UCSD-AML1 (cell line): Measurements from ENCODE around the gene RFPL3.
"Not testable (repeated sequence)": the region's sequence is repeated elsewhere in the genome, so short reads cannot be mapped to it uniquely, and the experiment has no call there.

Source experiments
- DNase-seq: peaks from one replicate; lab custom pipeline; 2025; ENCODE audit not compliant: unreplicated experiment; lab: John Stamatoyannopoulos, UW

RFPL3 gene

DNA sequence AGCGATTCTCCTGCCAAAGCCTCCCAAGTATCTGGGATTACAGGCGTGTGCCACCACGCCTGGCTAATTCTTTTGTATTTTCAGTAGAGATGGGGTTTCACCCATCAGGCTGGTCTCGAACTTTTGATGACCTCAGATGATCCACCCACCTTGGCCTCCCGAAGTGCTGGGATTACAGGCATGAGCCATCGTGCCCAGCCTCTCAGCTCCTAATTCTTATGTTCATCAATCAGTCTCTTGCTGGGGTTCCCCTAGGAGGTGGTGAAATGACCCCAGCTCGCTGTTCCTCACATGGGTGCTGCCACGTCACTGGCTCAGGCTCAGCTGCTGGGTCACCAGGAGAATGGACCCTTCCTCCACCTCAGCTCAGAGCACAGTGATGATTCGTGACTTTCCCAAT, at the start of gene RFPL3:
RFPL3 (plus strand) TSS at position 301 of the 400 bp plus-strand sequence. CDS start 205 bp downstream, outside the sequence.
- DNase-seq: not testable (repeated sequence)

DNA sequence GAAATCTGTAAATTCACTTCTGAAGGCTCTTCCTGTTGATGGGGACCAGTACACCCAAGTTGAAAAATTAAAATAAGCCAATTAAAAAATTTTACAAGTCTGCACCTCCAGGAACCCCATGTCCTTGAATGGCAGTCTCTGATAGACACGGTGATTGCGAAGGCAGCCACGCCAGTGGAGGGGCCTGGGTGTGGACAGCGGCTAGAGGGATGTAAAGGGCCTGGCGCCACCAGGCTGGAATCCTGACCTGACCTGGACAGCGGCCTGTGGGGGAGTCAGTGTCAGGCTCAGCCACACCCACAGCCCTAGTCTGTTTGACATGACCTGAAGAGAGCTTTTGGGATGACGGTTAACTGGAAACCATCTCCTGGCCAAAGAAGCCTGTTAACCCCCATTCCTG, 49.5 kb upstream of the RFPL3 start:
- no peak for DNase-seq

DNA sequence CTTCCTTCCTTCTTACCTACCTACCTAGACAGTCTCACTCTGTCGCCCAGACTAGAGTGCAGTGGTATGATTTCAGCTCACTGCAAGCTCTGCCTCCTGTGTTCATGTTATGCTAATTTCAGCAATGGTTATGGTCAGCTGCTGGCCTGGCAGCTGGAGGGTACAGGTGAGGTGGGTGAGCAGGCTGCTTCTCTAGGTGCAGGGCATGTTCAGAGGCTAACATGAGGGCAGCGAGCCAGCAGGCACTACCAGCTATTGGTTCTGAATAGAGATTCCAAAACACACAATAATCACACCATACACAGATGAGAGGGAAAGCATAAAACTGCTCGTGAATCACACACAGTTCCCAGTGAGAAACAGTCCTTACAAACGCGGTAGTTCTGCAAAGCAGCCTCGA, 48.7 kb upstream of the RFPL3 start:
- DNase-seq: no peak

DNA sequence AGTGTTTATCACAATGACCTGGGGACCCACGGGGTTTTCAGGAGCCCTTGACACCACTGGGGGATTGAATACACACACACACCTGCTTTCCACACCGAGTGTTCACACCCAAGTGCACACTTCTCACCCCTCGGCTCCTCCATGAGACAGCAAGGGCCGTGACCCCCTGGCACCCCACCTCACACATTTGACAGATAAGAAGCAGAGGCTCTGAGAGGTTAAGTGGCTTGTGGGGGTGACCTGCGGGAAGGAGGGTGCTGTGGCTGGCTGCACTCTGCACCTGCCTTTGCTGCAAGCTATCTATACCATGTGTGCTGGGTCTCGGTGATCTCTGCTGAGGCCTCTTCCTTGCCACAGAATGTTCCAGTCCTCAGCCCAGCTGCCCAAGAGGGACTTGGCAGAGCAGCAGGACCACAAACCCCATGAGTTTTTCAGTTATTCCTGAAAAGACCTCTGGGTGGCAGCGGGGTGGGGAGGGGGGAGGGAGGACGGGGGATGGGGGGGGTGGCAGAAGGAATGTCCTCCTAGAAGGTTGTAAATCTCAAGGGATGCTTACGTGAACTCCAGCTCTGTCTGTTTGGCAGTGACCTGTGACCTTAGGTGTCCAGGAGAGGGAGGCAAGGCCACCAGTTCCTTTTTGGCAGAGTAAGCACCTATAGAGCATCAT, 47.9 kb upstream of the RFPL3 start:
- DNase-seq: no peak

DNA sequence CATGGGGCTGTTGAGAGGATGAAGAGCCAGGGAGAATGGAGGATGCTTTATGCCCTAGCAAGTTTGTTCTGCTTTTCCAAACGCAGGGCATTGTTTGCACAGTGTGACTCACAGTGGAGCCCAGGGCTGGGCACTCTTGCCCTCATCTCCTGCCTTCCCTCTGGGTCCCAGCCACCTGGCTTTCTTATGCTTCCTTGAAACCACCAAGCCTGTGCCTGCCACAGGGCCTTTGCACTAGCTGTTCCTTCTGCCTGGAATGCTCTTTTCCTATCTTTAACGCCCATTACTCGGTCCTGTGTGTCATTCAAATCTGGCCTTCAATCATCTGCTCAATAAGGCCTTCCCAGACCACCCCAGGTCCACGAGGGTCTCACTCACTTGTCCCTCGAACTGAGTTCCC, 46.9 kb upstream of the RFPL3 start:
- no peak for DNase-seq

DNA sequence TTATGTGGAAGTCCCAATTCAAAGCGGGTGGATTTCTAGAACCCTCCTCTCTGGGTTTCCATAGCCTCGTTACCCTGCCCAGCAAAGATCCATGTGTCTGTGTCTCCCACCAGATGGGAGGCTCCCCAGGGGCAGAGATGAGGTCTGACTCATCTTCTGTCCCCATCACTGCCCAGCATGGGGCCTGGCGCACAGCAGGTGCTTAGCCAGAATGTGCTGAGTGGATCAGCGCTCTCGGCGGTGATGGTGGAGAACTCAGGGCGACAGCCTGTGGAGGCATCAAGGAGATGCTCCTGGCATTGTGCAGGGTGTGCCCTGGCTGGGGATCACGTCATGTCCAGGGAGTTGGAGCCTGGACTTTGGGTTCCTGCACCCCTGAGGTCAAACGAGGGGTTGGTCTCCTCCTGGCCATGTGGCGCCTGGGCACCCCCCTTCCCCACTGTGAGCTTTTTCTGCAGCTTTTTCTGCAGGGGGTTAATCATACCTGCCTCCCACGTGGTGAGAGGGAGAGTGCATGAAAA, 46.1 kb upstream of the RFPL3 start:
- no peak for DNase-seq

DNA sequence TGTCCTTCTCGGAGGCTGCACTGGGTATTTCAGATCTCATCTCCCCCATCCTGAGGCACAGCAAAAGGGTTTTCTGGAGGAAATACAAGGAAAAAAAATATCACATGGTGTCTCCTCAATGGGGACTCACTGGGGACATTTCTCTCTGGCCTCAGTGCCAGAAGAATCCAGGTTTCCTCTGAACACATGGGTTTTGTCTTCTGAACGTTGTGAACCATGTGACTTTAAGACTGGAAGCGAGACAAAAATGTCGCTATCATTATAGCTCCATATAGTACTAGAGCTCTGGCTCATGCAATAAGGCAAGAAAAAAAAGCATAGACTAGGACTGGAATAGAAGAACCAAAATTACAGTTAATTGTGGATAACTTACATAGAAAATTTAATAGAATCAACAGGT, 44.9 kb upstream of the RFPL3 start:
- no peak for DNase-seq

DNA sequence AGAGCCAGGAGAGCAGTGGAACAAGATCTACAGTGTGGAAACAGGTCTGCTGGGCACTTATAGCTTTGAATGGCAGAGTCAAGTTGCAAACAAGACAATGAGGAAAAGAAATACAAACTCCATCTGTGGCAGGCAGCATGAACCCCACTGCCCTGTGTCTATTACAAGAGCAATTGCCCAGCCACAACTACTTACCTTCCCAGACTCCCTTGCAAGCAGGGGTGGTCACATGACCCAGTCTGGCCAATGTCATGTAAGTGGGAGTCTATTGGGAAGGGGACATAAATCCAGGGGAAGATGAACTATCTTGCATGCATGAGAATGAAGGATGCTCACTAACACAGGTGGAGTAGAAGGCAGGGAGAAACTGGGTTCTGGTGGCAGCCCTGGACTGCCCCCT, 44.1 kb upstream of the RFPL3 start:
- DNase-seq: no peak

DNA sequence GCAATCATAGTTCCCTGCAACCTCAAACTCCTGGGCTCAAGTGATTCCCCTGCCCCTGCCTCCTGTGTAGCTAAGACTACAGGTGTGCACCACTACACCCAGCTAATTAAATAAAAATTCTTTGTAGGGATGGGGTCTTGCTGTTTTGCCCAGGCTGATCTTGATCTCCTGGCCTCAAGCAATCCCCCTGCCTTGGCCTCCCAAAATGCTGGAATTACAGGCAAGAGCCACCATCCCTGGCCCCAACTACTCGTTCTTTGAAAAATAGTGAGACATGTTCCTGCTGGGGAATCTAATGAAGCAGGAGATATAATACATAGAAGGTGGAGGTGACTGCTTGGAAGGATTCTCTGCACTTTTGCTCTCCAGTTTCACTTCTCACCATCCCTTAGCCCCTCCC, 40.1 kb upstream of the RFPL3 start:
- no peak for DNase-seq

DNA sequence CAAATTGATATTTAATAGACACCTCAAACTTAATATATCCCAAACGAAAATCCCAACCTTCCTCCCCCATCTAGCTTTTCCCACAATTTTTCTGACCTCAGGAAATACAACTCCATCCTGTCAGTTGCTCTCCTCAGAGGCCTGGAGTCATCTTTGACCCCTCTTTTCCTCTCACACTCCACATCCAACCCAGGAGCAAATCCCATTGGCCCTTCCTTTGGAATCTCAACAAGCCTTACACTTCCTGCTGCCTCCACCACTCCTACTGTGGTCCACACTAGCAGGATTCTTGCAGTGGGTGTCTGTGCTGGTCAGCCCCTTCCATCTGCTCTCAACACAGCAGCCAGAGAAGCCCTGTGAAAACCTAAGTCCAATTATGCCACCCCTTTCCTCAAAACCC, 39.3 kb upstream of the RFPL3 start:
- no peak for DNase-seq

DNA sequence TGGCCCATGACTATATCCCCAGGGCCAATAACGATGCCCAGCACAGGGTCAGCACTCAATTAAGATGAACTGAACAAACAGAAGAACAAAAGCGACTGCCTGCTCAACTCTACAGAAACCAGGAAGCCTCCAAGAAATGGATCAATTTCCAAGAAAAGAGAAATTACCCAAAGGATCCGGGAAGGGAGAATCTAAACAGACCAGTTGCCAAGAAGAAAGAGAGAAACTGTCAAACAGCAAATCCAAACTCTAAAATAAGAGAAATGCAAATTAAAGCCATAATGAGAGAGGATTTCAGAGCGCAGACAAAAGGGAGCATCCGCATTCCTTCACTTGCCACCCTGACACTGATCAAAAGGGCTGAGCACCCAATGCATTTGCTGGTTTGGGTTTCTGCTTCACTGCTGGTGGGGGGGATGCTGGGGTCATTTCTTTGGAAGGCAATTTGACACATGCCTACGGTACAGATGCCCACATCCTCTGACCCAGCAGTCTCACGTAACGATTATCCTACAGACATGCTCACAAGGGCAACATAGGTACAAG, 37.7 kb upstream of the RFPL3 start:
- no peak for DNase-seq

DNA sequence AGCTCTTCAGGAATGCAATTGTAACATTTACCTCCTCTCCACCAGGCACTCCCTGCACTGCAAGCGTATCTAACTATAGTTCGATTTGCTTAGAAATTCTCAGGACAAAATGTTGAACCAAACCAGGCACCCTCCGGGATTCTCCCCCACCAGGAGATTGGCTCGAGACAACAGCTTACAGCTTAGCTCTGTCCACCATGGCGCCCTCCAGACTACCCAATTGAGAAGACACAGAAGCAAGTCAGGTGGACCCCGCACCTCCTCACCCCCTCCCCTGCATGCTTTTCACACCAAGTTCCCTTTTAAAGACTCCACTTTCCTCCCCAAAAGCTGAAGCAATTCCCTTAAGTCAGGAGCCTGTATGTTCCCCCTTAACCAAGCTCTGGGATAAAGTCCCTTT, 34.7 kb upstream of the RFPL3 start:
- no peak for DNase-seq

DNA sequence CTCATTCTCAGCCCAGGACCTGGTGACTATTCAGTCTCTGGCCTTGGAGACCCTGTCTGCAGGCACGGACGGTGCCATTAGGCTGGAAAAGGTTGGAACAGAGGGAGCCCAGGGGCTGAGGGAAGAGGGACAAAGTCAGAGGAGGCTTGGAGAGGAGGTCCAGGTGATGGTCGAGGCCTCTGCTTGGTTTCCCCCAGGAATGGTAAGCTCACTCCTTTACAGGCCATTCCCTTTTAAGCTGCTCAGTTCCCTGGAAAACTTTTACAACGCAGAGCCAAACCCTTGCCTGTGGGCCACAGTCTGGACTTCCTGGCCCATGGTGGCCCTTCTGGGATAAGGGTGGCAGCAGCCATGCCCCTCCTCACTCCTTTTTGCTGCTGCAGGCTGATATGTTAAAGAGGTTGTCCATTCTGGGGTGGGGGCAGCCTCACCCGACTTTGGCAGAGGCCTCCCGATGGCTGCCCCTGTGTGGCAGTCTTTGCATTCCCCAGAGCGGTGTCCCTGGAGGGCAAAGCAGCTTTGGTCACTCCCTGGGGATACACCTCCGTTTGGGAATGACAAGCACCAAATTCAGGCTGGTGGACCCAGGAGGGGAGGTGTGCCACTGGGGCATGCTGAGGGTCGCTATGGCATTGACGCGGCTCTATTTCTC, 34.0 kb upstream of the RFPL3 start:
- DNase-seq: no peak

DNA sequence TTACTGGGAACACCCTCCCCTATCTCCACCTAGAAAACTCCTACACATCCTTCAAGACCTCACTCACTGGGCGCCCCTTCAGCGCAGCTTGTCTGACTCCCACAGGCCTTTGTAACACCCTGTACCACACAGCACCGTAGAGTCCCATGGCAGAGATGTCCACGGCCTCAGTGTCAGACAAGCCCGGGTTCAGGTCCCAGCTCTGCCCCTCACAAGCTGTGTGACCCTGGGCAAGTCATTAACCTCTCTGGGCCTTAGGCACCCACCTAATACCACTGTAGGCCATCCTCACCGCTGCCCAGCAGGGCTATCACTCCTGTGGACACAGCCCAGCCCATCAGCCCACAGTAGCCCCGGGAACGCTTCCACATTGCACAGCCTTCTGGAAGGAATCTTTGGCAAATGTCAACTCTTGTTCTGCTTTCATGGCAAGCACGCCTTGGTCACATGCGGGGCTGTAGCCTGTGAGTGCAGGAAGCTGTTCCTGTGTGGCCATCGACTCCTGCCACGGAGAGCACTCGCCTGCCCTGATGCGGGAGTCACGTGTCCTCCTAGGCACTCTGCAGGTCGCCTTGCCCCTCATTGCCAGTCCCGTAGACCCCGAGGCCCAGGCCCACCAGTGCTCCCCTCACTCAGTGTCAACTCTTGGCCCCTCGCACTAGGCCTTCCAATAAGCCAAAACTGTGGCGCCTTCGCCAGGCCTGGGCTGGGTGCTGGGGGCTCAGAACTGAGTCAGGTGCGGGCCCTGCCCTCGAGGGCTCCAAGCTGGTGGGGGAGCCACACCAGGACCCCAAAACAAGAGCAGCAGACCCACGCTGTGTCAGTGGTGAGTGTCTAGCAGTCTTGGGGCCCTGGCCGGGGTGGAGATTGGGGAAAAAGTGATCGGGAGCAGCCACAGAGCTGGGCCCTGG, 32.9 kb upstream of the RFPL3 start:
- DNase-seq: no peak

DNA sequence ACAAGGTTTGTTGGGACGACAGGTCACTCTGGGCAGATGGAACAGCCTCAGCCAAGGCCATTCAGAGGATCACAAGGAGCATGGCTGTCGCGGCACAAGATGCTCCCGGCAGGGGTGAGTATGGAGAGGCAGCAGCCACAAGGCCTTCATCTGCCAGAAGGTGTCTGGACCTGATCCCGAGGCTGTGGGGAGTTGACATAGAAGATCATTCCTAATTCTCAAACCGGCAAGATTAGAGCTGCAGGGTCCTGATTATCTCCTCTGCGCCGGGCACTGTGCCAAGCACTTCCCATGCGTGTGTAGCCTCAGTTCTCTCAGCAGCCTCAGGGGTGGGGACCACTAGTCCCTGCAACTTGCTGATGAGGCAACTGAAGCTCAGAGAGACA, 32.3 kb upstream of the RFPL3 start:
- DNase-seq: no peak

DNA sequence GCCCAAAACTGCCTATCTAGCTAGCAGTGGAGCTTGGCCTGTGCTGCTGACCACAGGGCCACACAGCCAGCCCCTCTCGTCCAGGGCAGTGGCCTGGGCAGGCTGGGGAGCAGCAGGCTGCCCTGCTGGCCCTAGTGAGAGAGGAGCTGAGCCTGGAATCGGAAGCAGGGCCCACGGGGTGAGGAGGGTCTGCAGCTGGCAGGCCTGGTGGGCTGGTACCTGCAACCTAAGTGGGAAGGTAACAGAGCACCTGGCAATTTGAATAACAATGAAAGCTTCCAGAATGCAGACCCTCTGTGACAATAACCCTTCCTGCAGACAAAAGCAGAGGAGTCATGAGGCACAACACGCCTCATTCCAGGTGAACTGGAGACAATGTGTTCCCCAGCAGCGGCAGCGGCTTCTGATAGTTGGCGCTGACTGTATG, 31.8 kb upstream of the RFPL3 start:
- DNase-seq: no peak

DNA sequence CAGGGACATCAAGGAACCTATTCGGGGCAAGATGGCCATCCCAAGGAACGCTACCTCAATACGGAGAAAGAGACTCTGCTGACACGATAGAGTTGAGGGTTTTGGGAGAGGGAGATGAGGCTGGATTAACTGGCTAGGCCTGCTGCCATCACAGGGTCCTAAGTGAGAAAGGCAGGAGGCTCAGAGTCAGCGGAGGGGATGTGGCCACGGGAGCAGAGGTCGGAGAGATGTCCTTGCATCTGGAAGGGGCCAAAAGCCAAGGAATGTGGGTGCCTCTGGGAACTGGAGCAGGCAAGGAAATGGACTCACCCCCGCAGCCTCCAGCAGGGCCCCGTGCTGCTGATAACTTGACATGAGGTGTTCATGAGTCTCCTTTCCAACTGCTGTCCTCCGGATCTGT, 31.0 kb upstream of the RFPL3 start:
- no peak for DNase-seq

DNA sequence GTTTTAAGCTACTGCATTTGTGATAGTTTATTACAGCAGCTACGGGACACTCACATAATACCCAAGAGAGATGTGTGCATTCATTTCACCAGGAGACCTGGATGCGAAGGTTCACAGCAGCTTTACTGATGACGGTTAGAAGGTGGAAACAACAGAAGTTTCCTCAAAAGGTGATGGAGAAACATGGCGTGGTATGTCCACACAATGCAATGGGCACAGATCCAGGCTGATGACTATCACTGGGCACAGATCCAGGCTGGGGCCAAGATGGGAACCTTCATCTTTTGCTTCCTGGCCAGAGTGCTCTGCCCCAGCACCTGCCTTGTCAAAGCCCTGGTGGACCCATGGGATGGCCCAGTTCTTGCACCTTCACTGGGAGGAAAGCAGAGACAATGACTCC, 30.6 kb upstream of the RFPL3 start:
- no peak for DNase-seq

DNA sequence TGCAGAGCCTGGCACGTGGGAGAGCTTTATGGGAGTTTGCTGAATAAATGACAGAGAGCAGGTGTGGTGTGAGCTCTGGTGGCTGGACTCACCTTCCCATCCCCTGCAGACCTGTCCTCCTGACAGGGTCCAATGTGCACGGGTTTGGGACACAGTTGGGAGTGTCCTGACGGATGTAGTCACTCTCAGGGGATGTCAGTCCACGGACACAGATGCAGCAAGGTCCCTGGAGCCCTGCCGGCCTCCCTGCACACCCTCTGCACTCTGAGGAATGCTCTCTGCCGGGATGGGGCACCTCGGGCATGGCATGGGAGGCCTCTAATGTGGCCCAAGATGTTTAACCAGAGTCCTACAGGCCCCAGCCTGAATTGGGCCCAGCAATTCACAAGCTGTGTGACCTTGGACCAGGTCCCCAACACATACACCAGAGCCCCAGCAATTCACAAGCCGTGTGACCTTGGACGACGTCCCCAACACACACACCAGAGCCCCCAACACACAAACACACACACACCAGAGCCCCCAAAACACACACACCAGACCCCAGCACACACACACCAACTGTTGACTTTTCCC, 30.0 kb upstream of the RFPL3 start:
- no peak for DNase-seq

DNA sequence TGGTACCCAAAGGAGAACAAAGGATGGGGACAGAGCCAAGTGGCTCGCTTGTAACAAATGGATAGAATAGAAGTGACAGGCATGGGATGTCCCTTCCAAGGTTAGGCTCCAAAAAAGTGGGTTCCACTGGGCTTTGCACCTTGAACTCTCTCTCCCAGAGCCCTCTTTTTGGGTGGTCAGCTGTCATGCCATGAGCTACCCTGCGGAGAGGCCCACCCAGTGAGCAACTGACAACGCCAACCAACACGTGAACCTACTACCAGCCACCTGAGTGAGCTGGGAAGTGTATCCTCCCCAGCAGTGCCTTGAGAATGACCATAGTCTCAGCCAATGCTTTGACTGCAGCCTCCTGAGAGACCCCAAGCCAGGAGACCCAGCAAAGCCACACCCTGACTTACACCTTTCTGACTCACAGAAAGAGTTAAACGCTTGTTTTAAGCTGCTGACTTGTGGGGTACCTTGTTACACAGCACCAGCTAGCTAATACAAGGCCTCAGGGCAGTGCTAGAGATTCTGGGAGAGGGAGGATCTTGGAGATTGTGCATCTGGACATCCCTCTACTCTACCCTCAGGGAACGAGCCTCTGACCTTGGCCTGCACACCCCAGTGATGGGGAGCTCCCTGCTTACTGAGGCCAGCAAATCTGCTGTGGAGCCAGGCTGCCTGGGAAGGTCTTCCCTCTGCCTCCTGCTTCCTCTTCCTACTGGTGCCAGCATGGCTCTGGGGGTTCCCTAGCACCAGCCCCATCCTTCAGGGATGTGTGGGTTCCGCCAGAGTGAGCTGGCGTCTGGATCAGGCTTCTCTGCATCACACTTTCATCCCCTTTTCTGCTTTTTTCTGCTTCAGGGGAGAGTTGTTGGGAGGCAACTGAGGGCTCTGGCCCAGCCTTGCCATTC, 29.1 kb upstream of the RFPL3 start:
- no peak for DNase-seq
